Loucy (cell line): ENCODE measurements around the gene DDX49.

ENCODE experiments used
- H2AFZ ChIP-seq: fragments of 200-600 bp; sonication (generic); 2 replicates; pipeline ENCODE4 v1.6.0; 2016; ENCODE audit warnings: antibody characterized with exemption, mild to moderate bottlenecking, low read length, moderate library complexity
- H3F3A ChIP-seq: fragments of 200-600 bp; 2 replicates; pipeline ENCODE4 v1.6.0; 2016; ENCODE audit warnings: antibody characterized with exemption, low read depth, mild to moderate bottlenecking
- H3K27me3 ChIP-seq: fragments of 200-600 bp; sonication (generic); 2 replicates; pipeline ENCODE4 v1.6.1; 2014; ENCODE audit warnings: low read length, mild to moderate bottlenecking; ENCODE audit not compliant: insufficient read depth, poor library complexity, severe bottlenecking
- H3K36me3 ChIP-seq: fragments of 200-600 bp; sonication (generic); 2 replicates; pipeline ENCODE4 v1.6.1; 2016; ENCODE audit warnings: low read length; ENCODE audit not compliant: insufficient read depth
- H3K4me1 ChIP-seq: fragments of 200-600 bp; sonication (generic); 2 replicates; pipeline ENCODE4 v1.5.1; 2014; ENCODE audit warnings: low read length, mild to moderate bottlenecking; ENCODE audit not compliant: insufficient read depth, poor library complexity, severe bottlenecking
- H3K4me2 ChIP-seq: fragments of 200-600 bp; sonication (generic); 2 replicates; pipeline ENCODE4 v1.6.0; 2014; ENCODE audit warnings: antibody characterized with exemption, low read length, low read depth, mild to moderate bottlenecking; ENCODE audit not compliant: poor library complexity, severe bottlenecking
- H3K4me3 ChIP-seq: fragments of 200-600 bp; sonication (generic); 2 replicates; pipeline ENCODE4 v1.5.1; 2014; ENCODE audit warnings: low read length, mild to moderate bottlenecking, mixed read lengths; ENCODE audit not compliant: poor library complexity, severe bottlenecking
- H3K79me2 ChIP-seq: fragments of 200-600 bp; sonication (generic); 2 replicates; pipeline ENCODE4 v1.6.1; 2014; ENCODE audit warnings: low read length; ENCODE audit not compliant: insufficient read depth
- H3K9ac ChIP-seq: fragments of 200-600 bp; sonication (generic); 2 replicates; pipeline ENCODE4 v1.6.0; 2014; ENCODE audit warnings: mild to moderate bottlenecking, low read depth, low read length, moderate library complexity; ENCODE audit not compliant: poor library complexity, severe bottlenecking
- H3K9me2 ChIP-seq: fragments of 200-600 bp; sonication (generic); replicated peaks from 2 replicates; pipeline ENCODE4 v1.6.1; 2016; ENCODE audit warnings: low read depth, low read length, mixed read lengths
- H3K9me3 ChIP-seq: fragments of 200-600 bp; sonication (generic); 2 replicates; pipeline ENCODE4 v1.6.1; 2014; ENCODE audit warnings: mild to moderate bottlenecking, antibody characterized with exemption, low read length, low read depth; ENCODE audit not compliant: insufficient read depth
- H4K20me1 ChIP-seq: fragments of 200-600 bp; sonication (generic); 2 replicates; pipeline ENCODE4 v1.6.0; 2014; ENCODE audit warnings: antibody characterized with exemption, low read length, mild to moderate bottlenecking; ENCODE audit not compliant: insufficient read depth, poor library complexity, severe bottlenecking
- EZH2phosphoT487 ChIP-seq: fragments of 200-600 bp; IDR thresholded peaks from 2 replicates; pipeline ENCODE4 v1.6.1; 2018; ENCODE audit warnings: antibody characterized with exemption, mild to moderate bottlenecking, moderate library complexity, borderline replicate concordance
- TF ChIP-seq, protein P1 (sequence below): fragments of 200-600 bp; sonication (generic); conservative IDR thresholded peaks from 2 replicates; pipeline ENCODE4 v1.5.1; 2014; ENCODE audit warnings: mild to moderate bottlenecking, antibody characterized with exemption, low read length

DDX49 gene

GRCh38 chr19:18889949-18890745, 29.4 kb upstream of the DDX49 start:
- H3K4me3 ChIP-seq = no peak overlapping the region

DNA sequence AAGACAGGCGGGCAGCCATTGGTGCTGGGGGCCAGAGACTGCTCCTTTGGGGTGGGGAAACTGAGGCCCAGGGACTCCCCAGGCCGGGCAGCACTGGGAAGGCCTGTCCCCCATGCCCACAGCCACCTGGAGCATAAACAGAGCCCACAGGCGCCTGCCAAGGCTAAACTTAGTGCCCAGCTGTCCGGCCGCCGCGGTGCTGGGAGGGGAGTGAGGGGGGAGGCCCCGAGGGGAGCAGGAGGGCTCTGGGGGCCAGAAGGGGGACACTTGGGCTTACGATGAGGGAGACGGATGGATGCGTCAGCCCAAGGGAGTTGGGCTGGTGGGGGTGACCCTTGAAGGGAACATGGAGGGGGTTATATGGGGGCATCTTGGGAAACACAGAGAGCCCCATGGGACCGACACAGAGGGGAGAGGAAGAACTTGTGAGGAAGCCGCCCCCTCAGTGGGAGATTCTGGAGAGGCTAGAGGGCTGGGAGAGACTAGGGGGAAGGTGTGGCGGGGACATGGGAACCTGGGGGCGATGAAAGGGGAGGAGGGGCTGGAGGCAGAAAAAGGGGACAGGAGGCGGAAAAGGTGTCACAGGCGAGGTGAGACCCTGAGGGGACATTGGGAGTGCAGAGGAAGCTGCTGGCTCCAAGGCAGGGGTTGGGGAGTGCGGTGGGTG, 25.8 kb upstream of the DDX49 start:
- H3K9ac ChIP-seq = no peak overlapping the region

More at GRCh38 chr19:18889949-18890745, 29.4 kb upstream of the DDX49 start:
- no peaks in the 10 kb centered on the region for H3F3A ChIP-seq
- H3K9me3 ChIP-seq = no peaks in the 10 kb centered on the region
- H2AFZ ChIP-seq = no peak overlapping the region
- H3K4me1 ChIP-seq = no peaks in the 10 kb centered on the region
- no peak overlapping the region for H3K9ac ChIP-seq
- H3K27me3 ChIP-seq = no peaks in the 10 kb centered on the region
- no peak overlapping the region for H3K4me2 ChIP-seq
- no peaks in the 10 kb centered on the region for H3K79me2 ChIP-seq
- H4K20me1 ChIP-seq = no peaks in the 10 kb centered on the region
- no peaks in the 10 kb centered on the region for H3K9me2 ChIP-seq
- H3K36me3 ChIP-seq = no peaks in the 10 kb centered on the region
- TF ChIP-seq, protein P1, sequence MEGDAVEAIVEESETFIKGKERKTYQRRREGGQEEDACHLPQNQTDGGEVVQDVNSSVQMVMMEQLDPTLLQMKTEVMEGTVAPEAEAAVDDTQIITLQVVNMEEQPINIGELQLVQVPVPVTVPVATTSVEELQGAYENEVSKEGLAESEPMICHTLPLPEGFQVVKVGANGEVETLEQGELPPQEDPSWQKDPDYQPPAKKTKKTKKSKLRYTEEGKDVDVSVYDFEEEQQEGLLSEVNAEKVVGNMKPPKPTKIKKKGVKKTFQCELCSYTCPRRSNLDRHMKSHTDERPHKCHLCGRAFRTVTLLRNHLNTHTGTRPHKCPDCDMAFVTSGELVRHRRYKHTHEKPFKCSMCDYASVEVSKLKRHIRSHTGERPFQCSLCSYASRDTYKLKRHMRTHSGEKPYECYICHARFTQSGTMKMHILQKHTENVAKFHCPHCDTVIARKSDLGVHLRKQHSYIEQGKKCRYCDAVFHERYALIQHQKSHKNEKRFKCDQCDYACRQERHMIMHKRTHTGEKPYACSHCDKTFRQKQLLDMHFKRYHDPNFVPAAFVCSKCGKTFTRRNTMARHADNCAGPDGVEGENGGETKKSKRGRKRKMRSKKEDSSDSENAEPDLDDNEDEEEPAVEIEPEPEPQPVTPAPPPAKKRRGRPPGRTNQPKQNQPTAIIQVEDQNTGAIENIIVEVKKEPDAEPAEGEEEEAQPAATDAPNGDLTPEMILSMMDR = no peak
- TF ChIP-seq EZH2phosphoT487 = no peak

GRCh38 chr19:18894254-18895037, 25.1 kb upstream of the DDX49 start:
- Histone ChIP-seq H3K4me2 (no peak overlapping the region), H3K9me2 (no peaks in the 10 kb centered on the region), H3K4me1 (no peaks in the 10 kb centered on the region), H4K20me1 (no peaks in the 10 kb centered on the region), H3K9ac (no peak overlapping the region), H3K36me3 (no peaks in the 10 kb centered on the region), H3K27me3 (no peaks in the 10 kb centered on the region), H2AFZ (no peak overlapping the region), H3K4me3 (no peak overlapping the region), H3K79me2 (no peaks in the 10 kb centered on the region), H3K9me3 (no peaks in the 10 kb centered on the region), H3F3A (no peaks in the 10 kb centered on the region)
- TF ChIP-seq EZH2phosphoT487 = no peak
- TF ChIP-seq, protein P1 = no peak

More for the DNA sequence above, 25.8 kb upstream of the DDX49 start:
- Histone ChIP-seq H3K27me3 (no peaks in the 10 kb centered on the region), H3K79me2 (no peaks in the 10 kb centered on the region), H3F3A (no peaks in the 10 kb centered on the region), H3K36me3 (no peaks in the 10 kb centered on the region), H4K20me1 (no peaks in the 10 kb centered on the region), H2AFZ (no peak overlapping the region), H3K9me2 (no peaks in the 10 kb centered on the region), H3K4me3 (no peak overlapping the region), H3K4me2 (no peak overlapping the region), H3K4me1 (no peaks in the 10 kb centered on the region), H3K9me3 (no peaks in the 10 kb centered on the region)
- TF ChIP-seq, protein P1 = no peak
- TF ChIP-seq EZH2phosphoT487 = no peak
